Breast epithelium (tissue), 4 donors: ENCODE data around the gene TIAM2. TPM values are rescaled to one million over a fixed set of nuclear protein-coding genes. Genes with fewer than 3 reads are reported as not detected.

ENCODE experiments used
- DNase-seq, 2 donors: peaks; one replicate each; pipeline ENCODE4 v3.0.0-alpha.2; 2019; ENCODE audit warnings: low spot score in 2 of 2
- H3K27ac ChIP-seq, 2 donors: fragments of 200-600 bp; sonication (generic) in 1 of 2; one replicate each; pipeline ENCODE4 v1.5.1; 2016 to 2019; ENCODE audit warnings: mild to moderate bottlenecking in 1 of 2
- H3K27me3 ChIP-seq, 2 donors: fragments of 200-600 bp; sonication (generic) in 1 of 2; one replicate each; pipeline versions ENCODE4 v1.5.1 to v1.6.0; 2017 to 2019; ENCODE audit warnings: control low read depth in 1 of 2, mild to moderate bottlenecking in 1 of 2
- H3K36me3 ChIP-seq: fragments of 200-600 bp; one replicate; pipeline ENCODE4 v1.5.1; 2019
- H3K4me1 ChIP-seq, 2 donors: fragments of 200-600 bp; sonication (generic); one replicate each; pipeline ENCODE4 v1.5.1; 2016 to 2019; ENCODE audit warnings: control low read depth in 1 of 2
- H3K4me3 ChIP-seq, 3 donors: fragments of 200-600 bp; sonication (generic); 1 replicate in 2 of 3; 2 replicates in 1 of 3; pipeline ENCODE4 v1.5.1; 2016 to 2019; ENCODE audit warnings: mild to moderate bottlenecking in 3 of 3, moderate library complexity in 2 of 3
- H3K9me3 ChIP-seq, 2 donors: fragments of 200-600 bp; sonication (generic) in 1 of 2; one replicate each; pipeline ENCODE4 v1.5.1; 2016 to 2019; ENCODE audit warnings: control low read depth in 1 of 2
- POLR2A ChIP-seq: fragments of 450-650 bp; IDR thresholded peaks from one replicate; pipeline ENCODE4 v1.6.1; 2016; ENCODE audit warnings: antibody characterized with exemption, mild to moderate bottlenecking, moderate library complexity
- POLR2AphosphoS5 ChIP-seq, 3 donors: sonication (generic); formaldehyde crosslinking; IDR thresholded peaks; one replicate each; pipeline ENCODE4 v1.6.1; 2017; ENCODE audit warnings: antibody characterized with exemption in 3 of 3
- intact Hi-C: fragments of 100-400 bp; cut with DNase I; formaldehyde crosslinking; loops from one replicate; pipeline ENCODE4 v1.15.1; 2023; ENCODE audit warnings: low total_unique reads
- total RNA-seq, 3 donors: library from RNA; depleted of rRNA; stranded (reverse); fragments of >200 nt; gene quantifications; one replicate each; pipeline ENCODE4 v1.1.0, GENCODE V29; 2016
- TF ChIP-seq, protein P1 (sequence below), 3 donors: fragments of 450-650 bp; IDR thresholded peaks; one replicate each; pipeline ENCODE4 v1.5.1; 2016 to 2017; ENCODE audit warnings: antibody characterized with exemption in 3 of 3, mild to moderate bottlenecking in 3 of 3, moderate library complexity in 3 of 3

Gene TIAM2
- total RNA-seq, 3 donors from 2014 or later, result 5.8 to 32.3 (median 12.8) TPM

- H3K27me3 ChIP-seq, result no peaks in the 10 kb centered on the region
- H3K27ac ChIP-seq, result no peak overlapping the region
- no peak for DNase-seq
- H3K36me3 ChIP-seq, result no peaks in the 10 kb centered on the region
- H3K4me3 ChIP-seq, result no peak overlapping the region
- TF ChIP-seq POLR2AphosphoS5 (IDR thresholded peaks at IDR 0.05), result no peak
- TF ChIP-seq POLR2A, result no peak
- TF ChIP-seq, protein P1, sequence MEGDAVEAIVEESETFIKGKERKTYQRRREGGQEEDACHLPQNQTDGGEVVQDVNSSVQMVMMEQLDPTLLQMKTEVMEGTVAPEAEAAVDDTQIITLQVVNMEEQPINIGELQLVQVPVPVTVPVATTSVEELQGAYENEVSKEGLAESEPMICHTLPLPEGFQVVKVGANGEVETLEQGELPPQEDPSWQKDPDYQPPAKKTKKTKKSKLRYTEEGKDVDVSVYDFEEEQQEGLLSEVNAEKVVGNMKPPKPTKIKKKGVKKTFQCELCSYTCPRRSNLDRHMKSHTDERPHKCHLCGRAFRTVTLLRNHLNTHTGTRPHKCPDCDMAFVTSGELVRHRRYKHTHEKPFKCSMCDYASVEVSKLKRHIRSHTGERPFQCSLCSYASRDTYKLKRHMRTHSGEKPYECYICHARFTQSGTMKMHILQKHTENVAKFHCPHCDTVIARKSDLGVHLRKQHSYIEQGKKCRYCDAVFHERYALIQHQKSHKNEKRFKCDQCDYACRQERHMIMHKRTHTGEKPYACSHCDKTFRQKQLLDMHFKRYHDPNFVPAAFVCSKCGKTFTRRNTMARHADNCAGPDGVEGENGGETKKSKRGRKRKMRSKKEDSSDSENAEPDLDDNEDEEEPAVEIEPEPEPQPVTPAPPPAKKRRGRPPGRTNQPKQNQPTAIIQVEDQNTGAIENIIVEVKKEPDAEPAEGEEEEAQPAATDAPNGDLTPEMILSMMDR (IDR thresholded peaks at IDR 0.05), result no peak
- H3K4me1 ChIP-seq, result no peaks in the 10 kb centered on the region
- no peaks in the 10 kb centered on the region for H3K9me3 ChIP-seq
- intact Hi-C loops, result no loop called here
Observed at GRCh38 chr6:155284775-155285174, 289.7 kb downstream of the TIAM2 start.

DNA sequence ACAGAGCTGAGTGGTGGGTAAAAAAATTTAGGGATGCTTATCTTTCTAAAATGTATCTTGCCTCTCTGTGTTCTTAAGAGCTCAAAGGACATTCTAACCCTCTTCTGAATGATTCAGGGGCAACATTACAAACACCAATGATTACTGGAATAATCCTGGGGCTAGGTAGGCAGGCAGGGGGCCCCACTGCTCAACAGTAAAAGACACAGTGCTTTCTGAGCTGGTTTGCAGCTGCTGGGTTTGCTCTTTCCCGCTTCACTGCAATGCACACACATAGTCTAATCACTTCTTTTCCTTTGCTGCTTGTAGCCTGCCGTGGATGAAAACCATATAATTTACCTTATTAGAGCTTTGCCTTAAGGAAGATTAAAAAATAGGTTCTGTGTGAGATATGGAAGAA, 292.6 kb downstream of the TIAM2 start:
- TF ChIP-seq POLR2A (no peak), POLR2AphosphoS5 (IDR thresholded peaks at IDR 0.05) (no peak)
- TF ChIP-seq, protein P1 (IDR thresholded peaks at IDR 0.05), result no peak
- no peak overlapping the region for H3K4me3 ChIP-seq
- H3K27ac ChIP-seq, result no peak overlapping the region
- no peaks in the 10 kb centered on the region for H3K9me3 ChIP-seq
- H3K36me3 ChIP-seq, result no peaks in the 10 kb centered on the region
- no peaks in the 10 kb centered on the region for H3K4me1 ChIP-seq
- H3K27me3 ChIP-seq, result no peaks in the 10 kb centered on the region
- no peak for DNase-seq
- intact Hi-C loops, result no loop called here

DNA sequence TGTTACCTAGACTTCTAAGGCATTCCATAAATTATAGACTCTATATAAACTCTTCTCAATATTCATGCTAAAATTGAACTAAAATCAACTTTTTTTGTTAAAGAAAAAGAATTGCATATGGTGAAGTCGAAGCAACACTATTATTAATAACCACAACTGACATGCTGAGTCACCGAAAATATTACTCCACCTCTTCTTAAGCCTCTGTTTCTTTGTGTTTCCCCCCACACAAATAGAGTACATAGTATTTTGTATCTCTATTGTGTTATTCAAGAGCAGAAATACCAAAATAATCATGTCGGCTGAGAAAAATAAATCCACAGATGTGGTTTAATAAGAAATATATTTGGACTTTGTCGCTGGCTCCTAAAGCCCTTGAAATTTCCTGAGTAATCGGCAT, 295.4 kb downstream of the TIAM2 start:
- Histone ChIP-seq H3K4me1 (no peaks in the 10 kb centered on the region), H3K4me3 (no peak overlapping the region), H3K27me3 (no peaks in the 10 kb centered on the region), H3K36me3 (no peaks in the 10 kb centered on the region), H3K9me3 (no peaks in the 10 kb centered on the region), H3K27ac (no peak overlapping the region)
- intact Hi-C loops, result no loop called here
- TF ChIP-seq, protein P1 (IDR thresholded peaks at IDR 0.05), result no peak
- TF ChIP-seq POLR2A (no peak), POLR2AphosphoS5 (IDR thresholded peaks at IDR 0.05) (no peak)
- no peak for DNase-seq

DNA sequence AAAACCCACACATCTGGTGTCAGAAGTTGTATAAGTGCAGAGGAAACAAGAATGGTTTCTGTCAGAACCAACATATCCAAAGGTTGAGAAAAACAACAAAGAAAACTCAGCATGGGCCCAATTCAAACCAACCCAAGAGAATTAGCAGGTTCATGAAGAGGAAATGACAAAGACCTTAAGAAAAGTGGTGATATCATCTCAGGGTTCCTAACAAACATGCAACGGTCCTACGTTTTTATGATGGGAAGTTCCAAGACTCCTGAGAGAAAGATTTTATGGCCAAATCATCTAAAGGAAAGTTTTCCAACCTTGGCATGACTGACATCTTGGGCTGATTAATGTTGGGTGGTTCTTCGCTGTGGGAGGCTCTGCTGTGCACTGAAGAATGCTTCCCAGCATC, 296.2 kb downstream of the TIAM2 start:
- no peaks in the 10 kb centered on the region for H3K4me1 ChIP-seq
- H3K9me3 ChIP-seq, result no peaks in the 10 kb centered on the region
- no peaks in the 10 kb centered on the region for H3K27me3 ChIP-seq
- intact Hi-C loops, result no loop called here
- H3K4me3 ChIP-seq, result no peak overlapping the region
- DNase-seq, result no peak
- TF ChIP-seq, protein P1 (IDR thresholded peaks at IDR 0.05), result no peak
- no peak for TF ChIP-seq POLR2A
- no peak for TF ChIP-seq POLR2AphosphoS5 (IDR thresholded peaks at IDR 0.05)
- H3K27ac ChIP-seq, result no peak overlapping the region
- no peaks in the 10 kb centered on the region for H3K36me3 ChIP-seq

DNA sequence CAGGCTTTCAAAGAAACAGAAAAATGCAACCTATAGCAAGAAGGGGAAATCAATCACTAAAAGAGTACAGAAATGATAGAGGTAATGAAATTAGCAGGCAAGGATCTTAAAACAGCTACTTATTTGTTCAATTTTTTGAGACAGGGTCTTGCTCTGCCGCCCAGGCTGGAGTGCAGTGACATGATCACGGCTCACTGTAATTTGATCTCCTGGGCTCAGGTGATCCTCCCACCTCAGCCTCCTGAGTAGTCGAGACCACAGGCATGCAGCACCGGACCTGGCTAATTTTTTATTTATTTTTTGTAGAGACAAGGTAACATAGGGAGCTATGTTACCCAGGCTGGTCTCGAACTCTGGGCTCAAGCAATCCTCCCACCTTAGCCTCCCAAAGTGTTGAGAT, 297.6 kb downstream of the TIAM2 start:
- TF ChIP-seq POLR2A (no peak), POLR2AphosphoS5 (IDR thresholded peaks at IDR 0.05) (no peak)
- TF ChIP-seq, protein P1 (IDR thresholded peaks at IDR 0.05), result no peak
- Histone ChIP-seq H3K27me3 (no peaks in the 10 kb centered on the region), H3K4me1 (no peaks in the 10 kb centered on the region), H3K36me3 (no peaks in the 10 kb centered on the region), H3K9me3 (no peaks in the 10 kb centered on the region), H3K27ac (no peak overlapping the region), H3K4me3 (no peak overlapping the region)
- intact Hi-C loops, result no loop called here
- DNase-seq, result no peak
